Activated naive CD8-positive, alpha-beta T cell treated with anti-CD3 and anti-CD28 coated beads, Interleukin-2, amount 10 ng/mL, durations not matched to agents 7 days and 5 days (primary cell): ENCODE measurements around the gene CHD5. TPM values are rescaled to one million over a fixed set of nuclear protein-coding genes. Genes with fewer than 3 reads are reported as not detected.

Experiments used
- ATAC-seq: fragments of 150-1000 bp; cut with Tn5 transposase; one replicate; pipeline ENCODE4 v1.10.0; 2021; ENCODE audit warnings: low read depth, moderate library complexity
- POLR2A ChIA-PET: fragments of 350-600 bp; sonication (Branson Sonifier 250); formaldehyde crosslinking; loops from one replicate; lab custom pipeline; 2021; ENCODE audit warnings: antibody characterized with exemption; lab: Charles Lee
- DNase-seq: peaks from one replicate; pipeline ENCODE4 v3.0.0; 2021
- H3K27ac Mint-ChIP-seq: one replicate; pipeline ENCODE4 v1.8.0; 2022; ENCODE audit warnings: mild to moderate bottlenecking, mixed read lengths
- H3K27me3 Mint-ChIP-seq: one replicate; pipeline ENCODE4 v1.8.0; 2022; ENCODE audit warnings: mild to moderate bottlenecking, moderate library complexity, mixed read lengths
- H3K36me3 Mint-ChIP-seq: one replicate; pipeline ENCODE4 v1.8.0; 2021; ENCODE audit warnings: mild to moderate bottlenecking, mixed read lengths
- H3K4me1 Mint-ChIP-seq: one replicate; pipeline ENCODE4 v1.8.0; 2021; ENCODE audit warnings: mixed read lengths
- H3K4me3 Mint-ChIP-seq: one replicate; pipeline ENCODE4 v1.8.0; 2022; ENCODE audit warnings: mild to moderate bottlenecking, moderate library complexity, mixed read lengths
- H3K9me3 Mint-ChIP-seq: one replicate; pipeline ENCODE4 v1.8.0; 2021; ENCODE audit warnings: mixed read lengths
- total RNA-seq, 2 experiments: library from RNA; stranded (reverse); gene quantifications; one replicate each; pipeline ENCODE4 v1.2.3, GENCODE V29; 2021

The CHD5 gene
- total RNA-seq, 2 experiments from 2014 or later: 0.23 to 0.61 TPM

- Mint-ChIP-seq H3K36me3 (peaks cover 2% of the 10 kb centered on the region), H3K27me3 (peaks cover 13% of the 10 kb centered on the region), H3K4me3 (no peak overlapping the region), H3K27ac (no peak overlapping the region), H3K4me1 (peaks cover 6% of the 10 kb centered on the region), H3K9me3 (no peaks in the 10 kb centered on the region)
- POLR2A ChIA-PET: no interaction called here
- DNase-seq (no peak), ATAC-seq (no peak)
These were observed 3.3 kb downstream of the CHD5 start for GRCh38 chr1:6176779-6177178.

GRCh38 chr1:6175411-6175828, 4.7 kb downstream of the CHD5 start:
- ATAC-seq: no peak
- DNase-seq: no peak
- H3K36me3 Mint-ChIP-seq: no peaks in the 10 kb centered on the region
- no peak overlapping the region for H3K27ac Mint-ChIP-seq
- H3K4me1 Mint-ChIP-seq: peaks cover 1% of the 10 kb centered on the region
- peaks cover 4% of the 10 kb centered on the region for H3K27me3 Mint-ChIP-seq
- no peaks in the 10 kb centered on the region for H3K9me3 Mint-ChIP-seq
- no peak overlapping the region for H3K4me3 Mint-ChIP-seq
- POLR2A ChIA-PET: no interaction called here

GRCh38 chr1:6174621-6175410, 5.3 kb downstream of the CHD5 start:
- Mint-ChIP-seq H3K4me3 (no peak overlapping the region), H3K27ac (no peak overlapping the region), H3K27me3 (peaks cover 4% of the 10 kb centered on the region), H3K4me1 (peaks cover 1% of the 10 kb centered on the region), H3K9me3 (no peaks in the 10 kb centered on the region), H3K36me3 (no peaks in the 10 kb centered on the region)
- ATAC-seq (no peak), DNase-seq (no peak)
- POLR2A ChIA-PET: no interaction called here

GRCh38 chr1:6172549-6172948, 7.6 kb downstream of the CHD5 start:
- no peaks in the 10 kb centered on the region for H3K36me3 Mint-ChIP-seq
- peaks cover 8% of the 10 kb centered on the region for H3K27me3 Mint-ChIP-seq
- no peak overlapping the region for H3K27ac Mint-ChIP-seq
- no peak for DNase-seq
- H3K9me3 Mint-ChIP-seq: no peaks in the 10 kb centered on the region
- no peak overlapping the region for H3K4me3 Mint-ChIP-seq
- POLR2A ChIA-PET: no interaction called here
- H3K4me1 Mint-ChIP-seq: no peaks in the 10 kb centered on the region
- no peak for ATAC-seq

- Mint-ChIP-seq H3K4me1 (no peaks in the 10 kb centered on the region), H3K36me3 (no peaks in the 10 kb centered on the region), H3K27ac (no peak overlapping the region), H3K27me3 (peaks cover 8% of the 10 kb centered on the region), H3K4me3 (no peak overlapping the region), H3K9me3 (no peaks in the 10 kb centered on the region)
- POLR2A ChIA-PET: no interaction called here
- no peak for DNase-seq
- ATAC-seq: no peak
These were observed 8.5 kb downstream of the CHD5 start for GRCh38 chr1:6171548-6172124.

- Mint-ChIP-seq H3K27me3 (peaks cover 8% of the 10 kb centered on the region), H3K4me1 (no peaks in the 10 kb centered on the region), H3K9me3 (no peaks in the 10 kb centered on the region), H3K36me3 (no peaks in the 10 kb centered on the region), H3K27ac (no peak overlapping the region), H3K4me3 (no peak overlapping the region)
- DNase-seq (no peak), ATAC-seq (no peak)
- POLR2A ChIA-PET: no interaction called here
These were observed 9.3 kb downstream of the CHD5 start for GRCh38 chr1:6170742-6171201.

- Mint-ChIP-seq H3K4me3 (no peak overlapping the region), H3K4me1 (no peaks in the 10 kb centered on the region), H3K27ac (no peak overlapping the region), H3K36me3 (no peaks in the 10 kb centered on the region), H3K27me3 (peaks cover 8% of the 10 kb centered on the region), H3K9me3 (no peaks in the 10 kb centered on the region)
- POLR2A ChIA-PET: no interaction called here
- ATAC-seq (no peak), DNase-seq (no peak)
These were observed 9.9 kb downstream of the CHD5 start for GRCh38 chr1:6170116-6170741.

GRCh38 chr1:6168947-6169586, 11.1 kb downstream of the CHD5 start:
- Mint-ChIP-seq H3K27ac (no peak overlapping the region), H3K36me3 (no peaks in the 10 kb centered on the region), H3K4me3 (no peak overlapping the region), H3K27me3 (peaks cover 8% of the 10 kb centered on the region), H3K4me1 (no peaks in the 10 kb centered on the region), H3K9me3 (no peaks in the 10 kb centered on the region)
- POLR2A ChIA-PET: no interaction called here
- DNase-seq (no peak), ATAC-seq (no peak)

GRCh38 chr1:6167391-6168303, 12.5 kb downstream of the CHD5 start:
- no peak for DNase-seq
- Mint-ChIP-seq H3K36me3 (no peaks in the 10 kb centered on the region), H3K27ac (no peak overlapping the region), H3K27me3 (peaks cover 8% of the 10 kb centered on the region), H3K4me1 (no peaks in the 10 kb centered on the region), H3K4me3 (no peak overlapping the region), H3K9me3 (no peaks in the 10 kb centered on the region)
- POLR2A ChIA-PET: no interaction called here
- ATAC-seq: no peak

GRCh38 chr1:6166655-6167390, 13.3 kb downstream of the CHD5 start:
- POLR2A ChIA-PET: no interaction called here
- no peak for ATAC-seq
- H3K36me3 Mint-ChIP-seq: no peaks in the 10 kb centered on the region
- no peak overlapping the region for H3K27ac Mint-ChIP-seq
- no peaks in the 10 kb centered on the region for H3K9me3 Mint-ChIP-seq
- H3K4me3 Mint-ChIP-seq: no peak overlapping the region
- peaks cover 11% of the 10 kb centered on the region for H3K27me3 Mint-ChIP-seq
- H3K4me1 Mint-ChIP-seq: no peaks in the 10 kb centered on the region
- no peak for DNase-seq

GRCh38 chr1:6166221-6166620, 13.9 kb downstream of the CHD5 start:
- Mint-ChIP-seq H3K4me1 (no peaks in the 10 kb centered on the region), H3K9me3 (no peaks in the 10 kb centered on the region), H3K36me3 (no peaks in the 10 kb centered on the region), H3K4me3 (no peak overlapping the region), H3K27ac (no peak overlapping the region), H3K27me3 (peaks cover 7% of the 10 kb centered on the region)
- POLR2A ChIA-PET: no interaction called here
- DNase-seq (no peak), ATAC-seq (no peak)

GRCh38 chr1:6165441-6165985, 14.6 kb downstream of the CHD5 start:
- Mint-ChIP-seq H3K4me1 (no peaks in the 10 kb centered on the region), H3K27me3 (peaks cover 9% of the 10 kb centered on the region)
- DNase-seq: no peak

More at GRCh38 chr1:6165441-6165985, 14.6 kb downstream of the CHD5 start:
- Mint-ChIP-seq H3K9me3 (no peaks in the 10 kb centered on the region), H3K4me3 (no peak overlapping the region), H3K36me3 (no peaks in the 10 kb centered on the region), H3K27ac (no peak overlapping the region)
- ATAC-seq: no peak
- POLR2A ChIA-PET: no interaction called here
